ENCODE measurements around the gene TIGD2. TPM values are rescaled to one million over a fixed set of nuclear protein-coding genes. Genes with fewer than 3 reads are reported as not detected.

The TIGD2 gene
- polyA plus RNA-seq, 1 donor from 2014 or later, result 4.7 TPM

GRCh38 chr4:89121387-89122068 lies 10.2 kb downstream of the TIGD2 start:
- no peak overlapping the region for H3K27ac ChIP-seq (ENCODE audit: low read length)
- H3K4me2 ChIP-seq (ENCODE audit: low read length), result no peak overlapping the region
- H3K9me3 ChIP-seq (ENCODE audit: low read length), result no peaks in the 10 kb centered on the region
- H2AFZ ChIP-seq (ENCODE audit: low read depth, low read length), result no peak overlapping the region
- H4K20me1 ChIP-seq (ENCODE audit: insufficient read depth), result no peaks in the 10 kb centered on the region
- H3F3A ChIP-seq (ENCODE audit: insufficient read depth, low read length, poor library complexity, severe bottlenecking), result no peaks in the 10 kb centered on the region
- H3K9me2 ChIP-seq (ENCODE audit: insufficient read depth, low read length), result no peaks in the 10 kb centered on the region
- H3K27me3 ChIP-seq (ENCODE audit: insufficient read depth, low read depth, low read length), result no peaks in the 10 kb centered on the region
- TF ChIP-seq EZH2 (IDR thresholded peaks at IDR 0.05; ENCODE audit: borderline replicate concordance, insufficient read depth, low read length, poor library complexity, severe bottlenecking) (no peak), EP300 (conservative IDR thresholded peaks at IDR 0.05; ENCODE audit: poor library complexity, severe bottlenecking) (no peak), POLR2AphosphoS5 (IDR thresholded peaks at IDR 0.05) (no peak), SMC3 (conservative IDR thresholded peaks at IDR 0.05; ENCODE audit: poor library complexity) (no peak), MXI1 (conservative IDR thresholded peaks at IDR 0.05; ENCODE audit: poor library complexity, severe bottlenecking) (no peak)
- TF ChIP-seq, protein P1, sequence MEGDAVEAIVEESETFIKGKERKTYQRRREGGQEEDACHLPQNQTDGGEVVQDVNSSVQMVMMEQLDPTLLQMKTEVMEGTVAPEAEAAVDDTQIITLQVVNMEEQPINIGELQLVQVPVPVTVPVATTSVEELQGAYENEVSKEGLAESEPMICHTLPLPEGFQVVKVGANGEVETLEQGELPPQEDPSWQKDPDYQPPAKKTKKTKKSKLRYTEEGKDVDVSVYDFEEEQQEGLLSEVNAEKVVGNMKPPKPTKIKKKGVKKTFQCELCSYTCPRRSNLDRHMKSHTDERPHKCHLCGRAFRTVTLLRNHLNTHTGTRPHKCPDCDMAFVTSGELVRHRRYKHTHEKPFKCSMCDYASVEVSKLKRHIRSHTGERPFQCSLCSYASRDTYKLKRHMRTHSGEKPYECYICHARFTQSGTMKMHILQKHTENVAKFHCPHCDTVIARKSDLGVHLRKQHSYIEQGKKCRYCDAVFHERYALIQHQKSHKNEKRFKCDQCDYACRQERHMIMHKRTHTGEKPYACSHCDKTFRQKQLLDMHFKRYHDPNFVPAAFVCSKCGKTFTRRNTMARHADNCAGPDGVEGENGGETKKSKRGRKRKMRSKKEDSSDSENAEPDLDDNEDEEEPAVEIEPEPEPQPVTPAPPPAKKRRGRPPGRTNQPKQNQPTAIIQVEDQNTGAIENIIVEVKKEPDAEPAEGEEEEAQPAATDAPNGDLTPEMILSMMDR (IDR thresholded peaks at IDR 0.05; ENCODE audit: poor library complexity, severe bottlenecking), result no peak
- no peaks in the 10 kb centered on the region for H3K36me3 ChIP-seq (ENCODE audit: insufficient read depth, low read length)
- H3K4me3 ChIP-seq (ENCODE audit: low read length), result no peak overlapping the region
- H3K9ac ChIP-seq (ENCODE audit: low read length), result no peak overlapping the region
- H3K79me2 ChIP-seq (replicated peaks; ENCODE audit: insufficient read depth, low read length), result no peaks in the 10 kb centered on the region

GRCh38 chr4:89123451-89123851 lies 12.1 kb downstream of the TIGD2 start:
- no peaks in the 10 kb centered on the region for H3K9me2 ChIP-seq (ENCODE audit: insufficient read depth, low read length)
- H3K4me2 ChIP-seq (ENCODE audit: low read length), result no peak overlapping the region
- no peak overlapping the region for H3K9ac ChIP-seq (ENCODE audit: low read length)
- no peaks in the 10 kb centered on the region for H3K79me2 ChIP-seq (replicated peaks; ENCODE audit: insufficient read depth, low read length)
- no peaks in the 10 kb centered on the region for H3K27me3 ChIP-seq (ENCODE audit: insufficient read depth, low read depth, low read length)
- H3K27ac ChIP-seq (ENCODE audit: low read length), result no peak overlapping the region
- H3K9me3 ChIP-seq (ENCODE audit: low read length), result no peaks in the 10 kb centered on the region
- TF ChIP-seq EP300 (conservative IDR thresholded peaks at IDR 0.05; ENCODE audit: poor library complexity, severe bottlenecking), result no peak
- H2AFZ ChIP-seq (ENCODE audit: low read depth, low read length), result no peak overlapping the region
- H3K4me3 ChIP-seq (ENCODE audit: low read length), result no peak overlapping the region
- no peaks in the 10 kb centered on the region for H3F3A ChIP-seq (ENCODE audit: insufficient read depth, low read length, poor library complexity, severe bottlenecking)
- no peaks in the 10 kb centered on the region for H3K36me3 ChIP-seq (ENCODE audit: insufficient read depth, low read length)
- H4K20me1 ChIP-seq (ENCODE audit: insufficient read depth), result no peaks in the 10 kb centered on the region

DNA sequence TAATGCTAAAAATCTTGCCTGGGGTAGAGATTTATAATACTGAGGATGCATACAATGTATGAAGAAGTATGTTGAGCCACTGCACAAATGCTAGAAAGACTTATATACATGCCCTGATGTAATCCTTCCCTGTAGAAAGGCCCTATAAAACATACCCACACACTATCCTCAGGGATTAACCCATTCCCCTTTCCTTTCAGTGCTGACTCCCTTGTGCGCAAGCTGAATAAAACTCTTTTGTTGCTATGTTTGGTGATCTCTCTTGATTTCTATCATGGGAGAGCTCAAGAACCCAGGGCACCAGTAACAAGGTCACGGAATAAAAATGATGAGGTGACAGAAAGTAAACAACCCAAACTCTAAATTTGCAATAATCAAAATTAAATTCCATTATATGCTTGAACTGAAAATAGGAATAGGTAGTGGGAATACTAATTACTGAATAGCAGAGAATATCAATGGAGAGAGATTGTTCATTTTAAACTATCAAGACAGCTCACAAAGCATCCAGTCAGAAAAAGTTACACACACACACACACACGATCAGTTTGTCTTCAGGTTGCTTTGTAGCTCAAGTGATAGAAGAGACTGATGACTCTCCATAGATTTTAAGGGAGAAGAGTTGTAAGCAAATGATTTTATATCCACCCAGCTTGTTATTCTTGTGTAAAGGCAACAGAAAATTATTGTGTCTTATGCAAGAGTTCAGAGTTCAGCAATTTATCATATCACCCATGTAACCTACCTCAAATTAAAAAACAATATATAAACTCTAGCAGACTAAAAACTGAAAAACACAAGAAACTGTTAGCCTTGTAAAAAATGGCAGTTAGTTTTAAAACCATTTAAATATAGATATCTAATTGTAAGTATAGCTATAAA lies 14.8 kb downstream of the TIGD2 start:
- H3K27me3 ChIP-seq (ENCODE audit: insufficient read depth, low read depth, low read length), result no peaks in the 10 kb centered on the region
- H4K20me1 ChIP-seq (ENCODE audit: insufficient read depth), result no peaks in the 10 kb centered on the region
- H3K27ac ChIP-seq (ENCODE audit: low read length), result no peak overlapping the region
- no peak overlapping the region for H3K9ac ChIP-seq (ENCODE audit: low read length)
- TF ChIP-seq, protein P1 (IDR thresholded peaks at IDR 0.05; ENCODE audit: poor library complexity, severe bottlenecking), result no peak
- TF ChIP-seq EP300 (conservative IDR thresholded peaks at IDR 0.05; ENCODE audit: poor library complexity, severe bottlenecking) (no peak), RAD21 (conservative IDR thresholded peaks at IDR 0.05) (no peak)
- H3K79me2 ChIP-seq (replicated peaks; ENCODE audit: insufficient read depth, low read length), result no peaks in the 10 kb centered on the region
- no peak overlapping the region for H2AFZ ChIP-seq (ENCODE audit: low read depth, low read length)
- H3K9me3 ChIP-seq (ENCODE audit: low read length), result no peaks in the 10 kb centered on the region
- no peak overlapping the region for H3K4me2 ChIP-seq (ENCODE audit: low read length)
- no peaks in the 10 kb centered on the region for H3F3A ChIP-seq (ENCODE audit: insufficient read depth, low read length, poor library complexity, severe bottlenecking)
- H3K36me3 ChIP-seq (ENCODE audit: insufficient read depth, low read length), result no peaks in the 10 kb centered on the region
- no peaks in the 10 kb centered on the region for H3K9me2 ChIP-seq (ENCODE audit: insufficient read depth, low read length)
- no peak overlapping the region for H3K4me3 ChIP-seq (ENCODE audit: low read length)
